WTC11 (cell line): ENCODE results near the gene RPTN. TPM values are rescaled to one million over a fixed set of nuclear protein-coding genes. Genes with fewer than 3 reads are reported as not detected.

Source experiments
- ATAC-seq: fragments of 200-7000 bp; cut with Tn5 transposase; 2 replicates; pipeline ENCODE4 v1.10.0; 2021; ENCODE audit warnings: mild to moderate bottlenecking, moderate library complexity
- CTCF ChIA-PET: fragments of 300-600 bp; sonication (Branson Sonifier 250); formaldehyde crosslinking; loops from one replicate; lab custom pipeline; 2021; ENCODE audit warnings: antibody characterized with exemption; lab: Charles Lee
- POLR2A ChIA-PET: fragments of 350-600 bp; sonication (Branson Sonifier 250); formaldehyde crosslinking; loops from one replicate; lab custom pipeline; 2021; ENCODE audit warnings: antibody characterized with exemption; lab: Charles Lee
- DNase-seq: peaks from one replicate; pipeline ENCODE4 v3.0.0; 2021; ENCODE audit warnings: low spot score
- H3K27ac Mint-ChIP-seq: 2 replicates; pipeline ENCODE4 v1.8.0; 2021; ENCODE audit warnings: mixed read lengths
- H3K27me3 Mint-ChIP-seq: 2 replicates; pipeline ENCODE4 v1.8.0; 2021; ENCODE audit warnings: low read depth, mild to moderate bottlenecking, moderate library complexity, mixed read lengths
- H3K36me3 Mint-ChIP-seq: 2 replicates; pipeline ENCODE4 v1.8.0; 2021; ENCODE audit warnings: mixed read lengths
- H3K4me1 Mint-ChIP-seq: 2 replicates; pipeline ENCODE4 v1.8.0; 2022; ENCODE audit warnings: mixed read lengths
- H3K4me3 Mint-ChIP-seq: 2 replicates; pipeline ENCODE4 v1.8.0; 2021; ENCODE audit warnings: mild to moderate bottlenecking, moderate library complexity, mixed read lengths
- H3K9me3 Mint-ChIP-seq: 2 replicates; pipeline ENCODE4 v1.8.0; 2021; ENCODE audit warnings: mixed read lengths
- ARID4B ChIP-seq: sonication (generic); formaldehyde crosslinking; IDR thresholded peaks from 2 replicates; pipeline ENCODE4 v1.8.0; 2023; ENCODE audit warnings: missing genetic modification reagents, mild to moderate bottlenecking, borderline replicate concordance
- CBFB ChIP-seq: sonication (generic); formaldehyde crosslinking; IDR thresholded peaks from 2 replicates; pipeline ENCODE4 v1.8.1; 2022; ENCODE audit warnings: mild to moderate bottlenecking, low read depth, missing genetic modification reagents
- CREB1 ChIP-seq: sonication (generic); formaldehyde crosslinking; IDR thresholded peaks from 2 replicates; pipeline ENCODE4 v1.8.0; 2023; ENCODE audit warnings: mild to moderate bottlenecking, missing genetic modification reagents
- E2F4 ChIP-seq: sonication (generic); formaldehyde crosslinking; IDR thresholded peaks from 2 replicates; pipeline ENCODE4 v1.8.1; 2022; ENCODE audit warnings: low read depth, mild to moderate bottlenecking, moderate library complexity, missing genetic modification reagents, borderline replicate concordance
- FOXP1 ChIP-seq: sonication (generic); formaldehyde crosslinking; IDR thresholded peaks from 2 replicates; pipeline ENCODE4 v1.8.0; 2022; ENCODE audit warnings: missing genetic modification reagents, mild to moderate bottlenecking, moderate library complexity, borderline replicate concordance
- GABPB1 ChIP-seq: sonication (generic); formaldehyde crosslinking; IDR thresholded peaks from 2 replicates; pipeline ENCODE4 v1.8.1; 2023; ENCODE audit warnings: mild to moderate bottlenecking, missing genetic modification reagents
- GTF2I ChIP-seq: fragments of 250-450 bp; sonication (Bioruptor Pico); conservative IDR thresholded peaks from 2 replicates; pipeline ENCODE4 v1.4.0; 2021; ENCODE audit warnings: mild to moderate bottlenecking
- HMGXB4 ChIP-seq: sonication (generic); formaldehyde crosslinking; IDR thresholded peaks from 2 replicates; pipeline ENCODE4 v1.8.1; 2023; ENCODE audit warnings: mild to moderate bottlenecking, moderate library complexity, missing genetic modification reagents
- NR3C1 ChIP-seq: sonication (generic); formaldehyde crosslinking; conservative IDR thresholded peaks from 2 replicates; pipeline ENCODE4 v1.8.1; 2023; ENCODE audit warnings: low read depth, mild to moderate bottlenecking, missing genetic modification reagents
- PREB ChIP-seq: sonication (generic); formaldehyde crosslinking; IDR thresholded peaks from 2 replicates; pipeline ENCODE4 v1.8.1; 2022; ENCODE audit warnings: mild to moderate bottlenecking, missing genetic modification reagents, moderate library complexity, borderline replicate concordance
- SP1 ChIP-seq: sonication (generic); formaldehyde crosslinking; conservative IDR thresholded peaks from 2 replicates; pipeline ENCODE4 v1.8.1; 2022; ENCODE audit warnings: missing genetic modification reagents
- STAT6 ChIP-seq: sonication (generic); formaldehyde crosslinking; conservative IDR thresholded peaks from 2 replicates; pipeline ENCODE4 v1.8.1; 2023; ENCODE audit warnings: mild to moderate bottlenecking, low read depth, missing genetic modification reagents, moderate library complexity
- TCF7 ChIP-seq: sonication (generic); formaldehyde crosslinking; IDR thresholded peaks from 2 replicates; pipeline ENCODE4 v1.8.0; 2022; ENCODE audit warnings: mild to moderate bottlenecking, low read depth, missing genetic modification reagents, moderate library complexity
- ZNF317 ChIP-seq: sonication (generic); formaldehyde crosslinking; IDR thresholded peaks from 2 replicates; pipeline ENCODE4 v1.8.1; 2023; ENCODE audit warnings: low read depth, mild to moderate bottlenecking, moderate library complexity, missing genetic modification reagents, borderline replicate concordance
- total RNA-seq: library from RNA; stranded (reverse); gene quantifications from 3 replicates; pipeline ENCODE4 v1.2.3, GENCODE V29; 2021
- TF ChIP-seq, protein P1 (sequence below): fragments of 250-450 bp; sonication (Bioruptor Pico); IDR thresholded peaks from 2 replicates; pipeline ENCODE4 v1.9.0; 2021; ENCODE audit warnings: mild to moderate bottlenecking
- TF ChIP-seq, protein P2 (sequence below): sonication (generic); formaldehyde crosslinking; IDR thresholded peaks from 2 replicates; pipeline ENCODE4 v1.8.1; 2023; ENCODE audit warnings: mild to moderate bottlenecking, missing genetic modification reagents

The RPTN gene
- total RNA-seq, 1 experiment from 2014 or later = not detected

- TF ChIP-seq E2F4 (CRISPR knock-in tag) (no peak), FOXP1 (CRISPR knock-in tag) (no peak), NR3C1 (CRISPR knock-in tag) (no peak)
- TF ChIP-seq, all 79 proteins: peak for 0
Measured at GRCh38 chr1:152148981-152149380, 10.0 kb downstream of the RPTN start (continued).

DNA sequence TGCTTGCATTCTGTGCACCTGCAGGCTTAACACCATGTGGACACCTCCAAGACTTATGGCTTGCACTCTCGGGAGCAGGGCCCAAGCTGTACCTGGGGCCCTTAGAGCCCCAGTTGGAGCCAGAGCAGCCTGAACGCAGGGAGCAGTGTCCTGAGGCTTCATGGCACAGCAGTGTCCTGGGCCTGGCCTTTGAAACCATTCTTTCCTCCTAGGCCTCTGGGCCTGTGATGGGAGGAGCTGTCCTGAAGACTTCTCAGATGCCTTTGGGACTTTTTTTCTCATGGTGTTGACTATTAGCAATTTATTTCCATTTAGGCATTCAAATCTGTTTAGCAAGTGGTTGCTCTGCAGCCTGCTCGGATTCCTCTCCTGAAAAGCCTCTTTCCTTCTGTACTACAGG, 11.0 kb downstream of the RPTN start:
- no peak for DNase-seq
- no peak overlapping the region for H3K27ac Mint-ChIP-seq
- CTCF ChIA-PET = no interaction called here
- TF ChIP-seq SP1 = no peak
- no peak for TF ChIP-seq GABPB1 (CRISPR knock-in tag)
- TF ChIP-seq, all 79 proteins: peak for 0
- peaks cover 29% of the 10 kb centered on the region for H3K27me3 Mint-ChIP-seq
- peaks cover 81% of the 10 kb centered on the region for H3K9me3 Mint-ChIP-seq
- no peak for ATAC-seq
- no peaks in the 10 kb centered on the region for H3K4me1 Mint-ChIP-seq
- no peak overlapping the region for H3K4me3 Mint-ChIP-seq
- peaks cover 57% of the 10 kb centered on the region for H3K36me3 Mint-ChIP-seq
- POLR2A ChIA-PET = no interaction called here

- H3K4me1 Mint-ChIP-seq = no peaks in the 10 kb centered on the region
- H3K27me3 Mint-ChIP-seq = peaks cover 23% of the 10 kb centered on the region
- ATAC-seq = no peak
- ChIA-PET CTCF (no interaction called here), POLR2A (no interaction called here)
- no peak overlapping the region for H3K4me3 Mint-ChIP-seq
- DNase-seq = no peak
- no peak overlapping the region for H3K27ac Mint-ChIP-seq
- H3K9me3 Mint-ChIP-seq = peaks cover 65% of the 10 kb centered on the region
- peaks cover 37% of the 10 kb centered on the region for H3K36me3 Mint-ChIP-seq
- TF ChIP-seq ZNF317 (CRISPR knock-in tag) = no peak
- TF ChIP-seq TCF7 = no peak
- TF ChIP-seq, protein P1, sequence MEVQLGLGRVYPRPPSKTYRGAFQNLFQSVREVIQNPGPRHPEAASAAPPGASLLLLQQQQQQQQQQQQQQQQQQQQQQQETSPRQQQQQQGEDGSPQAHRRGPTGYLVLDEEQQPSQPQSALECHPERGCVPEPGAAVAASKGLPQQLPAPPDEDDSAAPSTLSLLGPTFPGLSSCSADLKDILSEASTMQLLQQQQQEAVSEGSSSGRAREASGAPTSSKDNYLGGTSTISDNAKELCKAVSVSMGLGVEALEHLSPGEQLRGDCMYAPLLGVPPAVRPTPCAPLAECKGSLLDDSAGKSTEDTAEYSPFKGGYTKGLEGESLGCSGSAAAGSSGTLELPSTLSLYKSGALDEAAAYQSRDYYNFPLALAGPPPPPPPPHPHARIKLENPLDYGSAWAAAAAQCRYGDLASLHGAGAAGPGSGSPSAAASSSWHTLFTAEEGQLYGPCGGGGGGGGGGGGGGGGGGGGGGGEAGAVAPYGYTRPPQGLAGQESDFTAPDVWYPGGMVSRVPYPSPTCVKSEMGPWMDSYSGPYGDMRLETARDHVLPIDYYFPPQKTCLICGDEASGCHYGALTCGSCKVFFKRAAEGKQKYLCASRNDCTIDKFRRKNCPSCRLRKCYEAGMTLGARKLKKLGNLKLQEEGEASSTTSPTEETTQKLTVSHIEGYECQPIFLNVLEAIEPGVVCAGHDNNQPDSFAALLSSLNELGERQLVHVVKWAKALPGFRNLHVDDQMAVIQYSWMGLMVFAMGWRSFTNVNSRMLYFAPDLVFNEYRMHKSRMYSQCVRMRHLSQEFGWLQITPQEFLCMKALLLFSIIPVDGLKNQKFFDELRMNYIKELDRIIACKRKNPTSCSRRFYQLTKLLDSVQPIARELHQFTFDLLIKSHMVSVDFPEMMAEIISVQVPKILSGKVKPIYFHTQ (CRISPR knock-in tag) = no peak
- TF ChIP-seq FOXP1 (CRISPR knock-in tag) = no peak
- no peak for TF ChIP-seq PREB
- no peak for TF ChIP-seq GTF2I (CRISPR knock-in tag)
- TF ChIP-seq, protein P2, sequence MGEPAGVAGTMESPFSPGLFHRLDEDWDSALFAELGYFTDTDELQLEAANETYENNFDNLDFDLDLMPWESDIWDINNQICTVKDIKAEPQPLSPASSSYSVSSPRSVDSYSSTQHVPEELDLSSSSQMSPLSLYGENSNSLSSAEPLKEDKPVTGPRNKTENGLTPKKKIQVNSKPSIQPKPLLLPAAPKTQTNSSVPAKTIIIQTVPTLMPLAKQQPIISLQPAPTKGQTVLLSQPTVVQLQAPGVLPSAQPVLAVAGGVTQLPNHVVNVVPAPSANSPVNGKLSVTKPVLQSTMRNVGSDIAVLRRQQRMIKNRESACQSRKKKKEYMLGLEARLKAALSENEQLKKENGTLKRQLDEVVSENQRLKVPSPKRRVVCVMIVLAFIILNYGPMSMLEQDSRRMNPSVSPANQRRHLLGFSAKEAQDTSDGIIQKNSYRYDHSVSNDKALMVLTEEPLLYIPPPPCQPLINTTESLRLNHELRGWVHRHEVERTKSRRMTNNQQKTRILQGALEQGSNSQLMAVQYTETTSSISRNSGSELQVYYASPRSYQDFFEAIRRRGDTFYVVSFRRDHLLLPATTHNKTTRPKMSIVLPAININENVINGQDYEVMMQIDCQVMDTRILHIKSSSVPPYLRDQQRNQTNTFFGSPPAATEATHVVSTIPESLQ (CRISPR knock-in tag) = no peak
- TF ChIP-seq CBFB (CRISPR knock-in tag) = no peak
- no peak for TF ChIP-seq ARID4B (CRISPR knock-in tag)
- TF ChIP-seq STAT6 (CRISPR knock-in tag) = no peak
- TF ChIP-seq HMGXB4 (CRISPR knock-in tag) = no peak
- TF ChIP-seq CREB1 = no peak
Measured at GRCh38 chr1:152145769-152146168, 13.3 kb downstream of the RPTN start.
